AG04450 (cell line): ENCODE data around the gene SEC63. TPM values are rescaled to one million over a fixed set of nuclear protein-coding genes. Genes with fewer than 3 reads are reported as not detected.
A peak's percentile ranks its signal among the peaks of the same experiment; 100 is the strongest.
"Not testable (repeated sequence)": the region's sequence is repeated elsewhere in the genome, so short reads cannot be mapped to it uniquely, and the experiment has no call there.

Experiments used
- CTCF ChIA-PET: fragments of 300-600, 350-600 bp; formaldehyde crosslinking; extraction: SDS; loops from one replicate; lab custom pipeline; 2022; ENCODE audit warnings: antibody characterized with exemption, inconsistent platforms; lab: Charles Lee
- POLR2A ChIA-PET: fragments of 350-600 bp; formaldehyde crosslinking; extraction: SDS; loops from one replicate; lab custom pipeline; 2021; ENCODE audit warnings: antibody characterized with exemption, inconsistent platforms; lab: Yijun Ruan, JAX
- DNase-seq: peaks from one replicate; pipeline ENCODE4 v3.0.0-alpha.2; 2011; ENCODE audit warnings: low read depth, low spot score
- H3K27ac ChIP-seq: one replicate; pipeline ENCODE4 v1.5.1; 2012; ENCODE audit warnings: low read depth, low read length, control low read depth
- H3K27me3 ChIP-seq: one replicate; pipeline ENCODE4 v1.6.0; 2012; ENCODE audit warnings: low read length; ENCODE audit not compliant: control insufficient read depth, insufficient read depth
- H3K4me3 ChIP-seq: 2 replicates; pipeline ENCODE4 v1.5.1; 2011; ENCODE audit warnings: mild to moderate bottlenecking, low read depth, low read length, control low read depth
- H3K9me3 ChIP-seq: 2 replicates; pipeline ENCODE4 v1.5.1; 2012; ENCODE audit warnings: low read length; ENCODE audit not compliant: control insufficient read depth, insufficient read depth
- polyA plus RNA-seq: library from polyadenylated mRNA; depleted of rRNA; stranded (reverse); fragments of >200 nt; gene quantifications from 2 replicates; pipeline ENCODE4 v1.2.3, GENCODE V29; 2011
- TF ChIP-seq, protein P1 (sequence below): IDR thresholded peaks from 2 replicates; pipeline ENCODE4 v1.5.1; 2011; ENCODE audit warnings: low read depth, low read length, control low read depth, inconsistent platforms

SEC63 gene
- polyA plus RNA-seq, 1 experiment = 90.9 TPM

DNA sequence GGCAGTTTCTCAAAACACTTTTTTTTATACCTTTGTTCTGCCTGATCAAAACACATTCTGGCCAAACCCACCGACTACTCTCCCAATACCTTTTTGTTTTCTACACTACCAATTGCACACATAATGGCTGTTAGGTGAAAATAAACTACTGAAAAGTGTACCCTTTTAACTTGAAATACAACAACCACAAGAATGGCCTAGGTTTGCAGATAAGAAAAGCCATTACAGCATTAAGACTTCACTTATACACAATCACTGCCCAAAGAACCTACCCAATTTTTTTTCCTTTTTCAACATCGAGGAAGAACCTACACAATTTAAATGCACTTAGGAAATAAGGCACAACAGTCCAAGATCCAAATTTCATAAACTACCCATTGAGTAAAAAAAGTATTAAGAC, 1.8 kb downstream of the SEC63 start:
- Histone ChIP-seq H3K27ac (no peak overlapping the region), H3K9me3 (no peaks in the 10 kb centered on the region), H3K27me3 (no peaks in the 10 kb centered on the region), H3K4me3 (peak overlapping the region; percentile 97)
- DNase-seq = no peak
- TF ChIP-seq, protein P1, sequence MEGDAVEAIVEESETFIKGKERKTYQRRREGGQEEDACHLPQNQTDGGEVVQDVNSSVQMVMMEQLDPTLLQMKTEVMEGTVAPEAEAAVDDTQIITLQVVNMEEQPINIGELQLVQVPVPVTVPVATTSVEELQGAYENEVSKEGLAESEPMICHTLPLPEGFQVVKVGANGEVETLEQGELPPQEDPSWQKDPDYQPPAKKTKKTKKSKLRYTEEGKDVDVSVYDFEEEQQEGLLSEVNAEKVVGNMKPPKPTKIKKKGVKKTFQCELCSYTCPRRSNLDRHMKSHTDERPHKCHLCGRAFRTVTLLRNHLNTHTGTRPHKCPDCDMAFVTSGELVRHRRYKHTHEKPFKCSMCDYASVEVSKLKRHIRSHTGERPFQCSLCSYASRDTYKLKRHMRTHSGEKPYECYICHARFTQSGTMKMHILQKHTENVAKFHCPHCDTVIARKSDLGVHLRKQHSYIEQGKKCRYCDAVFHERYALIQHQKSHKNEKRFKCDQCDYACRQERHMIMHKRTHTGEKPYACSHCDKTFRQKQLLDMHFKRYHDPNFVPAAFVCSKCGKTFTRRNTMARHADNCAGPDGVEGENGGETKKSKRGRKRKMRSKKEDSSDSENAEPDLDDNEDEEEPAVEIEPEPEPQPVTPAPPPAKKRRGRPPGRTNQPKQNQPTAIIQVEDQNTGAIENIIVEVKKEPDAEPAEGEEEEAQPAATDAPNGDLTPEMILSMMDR = no peak
- POLR2A ChIA-PET = interaction anchor here (0.6 to 1.1 kb wide), 2 partner anchors 10 to 70 kb away, joined by 3 to 10 read pairs; no protein-coding TSS in a partner anchor
- CTCF ChIA-PET = interaction anchor here (1.4 kb wide), 1 partner anchor 24 kb away, joined by 5 read pairs; no protein-coding TSS in a partner anchor

DNA sequence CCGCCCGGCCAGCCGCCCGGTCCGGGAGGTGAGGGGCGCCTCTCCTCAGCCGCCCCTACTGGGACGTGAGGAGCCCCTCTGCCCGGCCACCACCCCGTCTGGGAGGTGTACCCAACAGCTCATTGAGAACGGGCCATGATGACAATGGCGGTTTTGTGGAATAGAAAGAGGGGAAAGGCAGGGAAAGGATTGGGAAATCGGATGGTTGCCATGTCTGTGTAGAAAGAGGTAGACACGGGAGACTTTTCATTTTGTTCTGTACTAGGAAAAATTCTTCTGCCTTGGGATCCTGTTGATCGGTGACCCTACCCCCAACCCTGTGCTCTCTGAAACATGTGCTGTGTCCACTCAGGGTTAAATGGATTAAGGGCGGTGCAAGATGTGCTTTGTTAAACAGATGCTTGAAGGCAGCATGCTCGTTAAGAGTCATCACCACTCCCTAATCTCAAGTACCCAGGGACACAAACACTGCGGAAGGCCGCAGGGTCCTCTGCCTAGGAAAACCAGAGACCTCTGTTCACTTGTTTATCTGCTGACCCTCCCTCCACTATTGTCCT, 4.1 kb downstream of the SEC63 start:
- CTCF ChIA-PET, H3K4me3 ChIP-seq, H3K27ac ChIP-seq, POLR2A ChIA-PET, DNase-seq, H3K9me3 ChIP-seq, H3K27me3 ChIP-seq: not testable (repeated sequence)

DNA sequence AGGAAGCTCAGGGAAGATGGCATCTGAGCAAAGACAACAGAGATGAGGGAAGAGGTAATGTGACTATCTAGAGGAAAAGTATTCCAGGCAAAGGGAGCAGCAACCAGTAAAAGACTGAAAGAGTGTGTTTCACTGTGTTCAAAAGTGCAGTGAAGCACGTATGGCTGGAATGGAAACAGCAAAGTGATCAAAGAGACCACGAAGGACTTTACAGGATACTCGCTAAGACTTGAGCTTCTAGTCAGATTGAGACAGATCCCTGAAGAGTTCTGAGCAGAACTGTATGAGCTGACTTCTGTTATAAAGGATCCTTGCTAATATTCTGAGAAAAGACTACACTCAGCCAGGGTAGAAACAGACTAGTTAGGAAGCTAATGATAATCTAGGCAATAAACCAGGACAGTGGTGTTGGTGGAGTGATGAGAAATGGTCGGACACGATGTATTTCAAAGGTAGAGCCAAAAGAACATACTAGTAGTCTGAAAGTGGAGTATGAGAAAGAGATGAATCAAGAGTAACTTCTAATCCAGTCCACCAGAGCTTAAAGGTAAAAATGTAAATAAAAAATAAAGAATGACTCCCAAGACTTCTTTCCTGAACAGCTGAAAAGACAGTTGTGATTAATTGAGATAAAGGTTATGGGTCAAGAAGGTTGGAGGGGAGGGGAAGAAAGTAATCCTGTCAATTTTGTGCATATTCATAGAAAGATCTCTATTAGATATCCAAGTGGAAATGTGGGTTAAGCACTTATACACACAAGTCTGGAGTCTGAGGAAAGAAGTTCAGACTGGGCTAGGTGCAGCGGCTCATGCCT, 14.2 kb downstream of the SEC63 start:
- TF ChIP-seq, protein P1 = no peak
- H3K4me3 ChIP-seq = no peak overlapping the region
- DNase-seq = no peak
- ChIA-PET POLR2A (no interaction called here), CTCF (interaction anchor here (0.6 to 0.9 kb wide), 2 partner anchors 37 to 766 kb away, joined by 3 to 4 read pairs; no protein-coding TSS in a partner anchor)
- no peak overlapping the region for H3K27ac ChIP-seq
- no peaks in the 10 kb centered on the region for H3K27me3 ChIP-seq
- H3K9me3 ChIP-seq = no peaks in the 10 kb centered on the region

DNA sequence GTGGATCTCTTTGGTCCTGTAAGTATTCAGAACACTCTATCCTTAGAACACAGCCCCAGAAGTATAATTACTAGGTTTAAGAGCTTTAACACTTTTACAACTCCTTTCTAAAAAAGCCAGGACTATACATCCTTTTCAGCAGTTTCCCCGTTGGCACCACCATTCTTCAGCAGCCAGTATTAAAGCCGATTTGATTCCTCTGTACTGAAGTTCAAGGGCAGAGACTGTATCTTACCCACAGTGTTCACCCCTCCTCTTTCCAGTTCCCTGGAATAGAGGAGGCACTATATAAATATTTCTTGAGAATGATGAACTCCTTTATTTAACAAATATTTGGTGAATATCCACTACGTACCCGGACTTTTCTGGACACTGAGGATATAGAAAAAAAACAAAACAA, 15.9 kb downstream of the SEC63 start:
- no peak for DNase-seq
- ChIA-PET CTCF (interaction anchor here (0.9 to 1.0 kb wide), 2 partner anchors 94 to 107 kb away, joined by 3 to 4 read pairs; no protein-coding TSS in a partner anchor), POLR2A (interaction anchor here (0.6 kb wide), 1 partner anchor 44 kb away, joined by 4 read pairs; no protein-coding TSS in a partner anchor)
- Histone ChIP-seq H3K27me3 (no peaks in the 10 kb centered on the region), H3K4me3 (no peak overlapping the region), H3K9me3 (no peaks in the 10 kb centered on the region), H3K27ac (no peak overlapping the region)
- TF ChIP-seq, protein P1 = no peak

DNA sequence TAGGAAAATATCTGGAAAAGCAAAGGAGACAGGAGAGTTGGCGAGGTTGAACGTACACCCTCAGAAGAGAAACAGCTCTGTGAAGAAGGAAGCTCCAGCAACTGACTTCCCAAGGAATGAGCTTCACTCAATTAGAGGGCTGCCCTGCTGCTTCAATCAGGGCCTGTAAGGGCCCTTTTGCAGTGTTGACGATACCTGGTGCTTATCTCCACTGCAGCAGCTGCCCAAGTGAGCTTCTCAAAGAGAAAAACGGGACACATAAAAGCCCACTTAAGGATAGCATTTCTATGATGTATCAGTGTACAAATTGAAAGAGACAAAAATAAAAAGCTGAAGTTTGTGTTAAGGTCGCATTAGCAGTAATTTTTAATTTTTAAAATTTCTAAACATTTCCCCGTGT, 16.4 kb downstream of the SEC63 start:
- ChIA-PET CTCF (interaction anchor here (0.9 to 1.4 kb wide), 3 partner anchors 10 to 108 kb away, joined by 3 to 7 read pairs (median 4); no protein-coding TSS in a partner anchor), POLR2A (no interaction called here)
- Histone ChIP-seq H3K27ac (no peak overlapping the region), H3K9me3 (no peaks in the 10 kb centered on the region), H3K4me3 (no peak overlapping the region), H3K27me3 (no peaks in the 10 kb centered on the region)
- TF ChIP-seq, protein P1 = no peak
- no peak for DNase-seq
